CD4-positive, CD25-positive, alpha-beta regulatory T cell (primary cell): ENCODE measurements around the gene PIK3R5. TPM values are rescaled to one million over a fixed set of nuclear protein-coding genes. Genes with fewer than 3 reads are reported as not detected.

Experiments
- ATAC-seq, 2 donors: fragments of 150-1000 bp; cut with Tn5 transposase; one replicate each; pipeline ENCODE4 v1.10.0; 2021; ENCODE audit warnings: low read depth in 2 of 2, moderate number of reproducible peaks in 2 of 2, moderate library complexity in 1 of 2
- DNase-seq, 3 donors: peaks; one replicate each; pipeline versions ENCODE4 v3.0.0 to v3.0.0-alpha.2; 2012 to 2022; ENCODE audit warnings: mixed read lengths in 1 of 3
- H3K27ac ChIP-seq: one replicate; pipeline ENCODE4 v1.7.0; 2013; ENCODE audit warnings: mild to moderate bottlenecking, low read length; ENCODE audit not compliant: insufficient read depth, poor library complexity, severe bottlenecking
- H3K27me3 ChIP-seq: one replicate; pipeline ENCODE4 v1.7.0; 2013; ENCODE audit warnings: low read length; ENCODE audit not compliant: control insufficient read depth, insufficient read depth
- H3K36me3 ChIP-seq: one replicate; pipeline ENCODE4 v1.7.0; 2013; ENCODE audit warnings: mild to moderate bottlenecking, low read length, moderate library complexity; ENCODE audit not compliant: control insufficient read depth, insufficient read depth
- H3K4me1 ChIP-seq: 2 replicates; pipeline ENCODE4 v1.7.0; 2013; ENCODE audit warnings: mild to moderate bottlenecking, low read length; ENCODE audit not compliant: insufficient read depth, control insufficient read depth, poor library complexity, severe bottlenecking
- H3K4me3 ChIP-seq: one replicate; pipeline ENCODE4 v1.7.0; 2013; ENCODE audit warnings: low read depth, mild to moderate bottlenecking, low read length, moderate library complexity
- H3K9me3 ChIP-seq, 2 experiments: 1 replicate in 1 of 2; 2 replicates in 1 of 2; pipeline ENCODE4 v1.7.0; 2013; ENCODE audit warnings: low read length in 2 of 2, mild to moderate bottlenecking in 1 of 2, moderate library complexity in 1 of 2; ENCODE audit not compliant: control insufficient read depth in 2 of 2
- H3K27ac Mint-ChIP-seq, 3 donors: one replicate each; pipeline ENCODE4 v1.8.0; 2020 to 2022; ENCODE audit warnings: mild to moderate bottlenecking in 3 of 3, mixed read lengths in 3 of 3, moderate library complexity in 2 of 3
- H3K27me3 Mint-ChIP-seq: one replicate; pipeline ENCODE4 v1.8.0; 2022; ENCODE audit warnings: mild to moderate bottlenecking, mixed read lengths
- H3K36me3 Mint-ChIP-seq: one replicate; pipeline ENCODE4 v1.8.0; 2020; ENCODE audit warnings: mixed read lengths
- H3K4me1 Mint-ChIP-seq, 4 donors: one replicate each; pipeline ENCODE4 v1.8.0; 2020 to 2022; ENCODE audit warnings: mixed read lengths in 4 of 4, mild to moderate bottlenecking in 1 of 4
- H3K4me3 Mint-ChIP-seq, 4 donors: one replicate each; pipeline ENCODE4 v1.8.0; 2020 to 2022; ENCODE audit warnings: mild to moderate bottlenecking in 4 of 4, mixed read lengths in 4 of 4, moderate library complexity in 3 of 4
- H3K9me3 Mint-ChIP-seq, 7 donors: one replicate each; pipeline ENCODE4 v1.8.0; 2020 to 2022; ENCODE audit warnings: mixed read lengths in 7 of 7, mild to moderate bottlenecking in 3 of 7, moderate library complexity in 2 of 7
- polyA plus RNA-seq, 4 donors: library from polyadenylated mRNA; unstranded; fragments of 300-500 nt; fragmentation: Illumina TruSeq; gene quantifications; one replicate each; pipeline ENCODE4 v1.2.3, GENCODE V29; 2021
- total RNA-seq: library from RNA; stranded (reverse); gene quantifications from one replicate; pipeline ENCODE4 v1.2.3, GENCODE V29; 2022

The PIK3R5 gene
- total and polyA plus RNA-seq, 5 donors from 2014 or later: 34.8 to 275 (median 37.5) TPM

DNA sequence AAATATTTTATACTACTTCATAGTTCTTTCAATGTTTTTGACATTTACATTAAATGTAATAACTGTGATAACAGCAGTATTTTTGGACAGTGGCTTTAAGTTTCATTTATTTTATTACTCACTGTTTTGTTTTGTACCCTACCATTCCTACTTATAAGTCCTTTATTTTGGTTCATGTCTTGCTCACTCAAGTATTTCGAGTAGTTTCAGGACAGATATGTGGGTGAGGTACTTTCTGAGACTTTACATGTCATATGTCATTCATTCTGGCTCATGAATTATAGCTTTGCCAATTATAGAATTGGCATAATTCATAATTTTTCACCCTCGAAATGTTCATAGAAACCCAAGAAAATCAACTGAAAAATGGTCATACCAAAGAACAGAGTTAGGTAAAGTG, 44.4 kb downstream of the PIK3R5 start:
- Mint-ChIP-seq H3K27me3 (no peaks in the 10 kb centered on the region), H3K4me3 (no peak overlapping the region), H3K9me3 (peaks cover 0 to 7% (median 2%) of the 10 kb centered on the region in 7 donors), H3K4me1 (peaks cover 6 to 52% (median 32%) of the 10 kb centered on the region in 4 donors), H3K27ac (no peak overlapping the region), H3K36me3 (peaks cover 35% of the 10 kb centered on the region)
- DNase-seq (no peak), ATAC-seq (no peak)
- Histone ChIP-seq H3K9me3 (peaks cover 3% of the 10 kb centered on the region in 2 experiments), H3K27me3 (no peaks in the 10 kb centered on the region), H3K4me3 (no peak overlapping the region), H3K27ac (no peak overlapping the region), H3K4me1 (peaks cover 15% of the 10 kb centered on the region), H3K36me3 (peaks cover 40% of the 10 kb centered on the region)

DNA sequence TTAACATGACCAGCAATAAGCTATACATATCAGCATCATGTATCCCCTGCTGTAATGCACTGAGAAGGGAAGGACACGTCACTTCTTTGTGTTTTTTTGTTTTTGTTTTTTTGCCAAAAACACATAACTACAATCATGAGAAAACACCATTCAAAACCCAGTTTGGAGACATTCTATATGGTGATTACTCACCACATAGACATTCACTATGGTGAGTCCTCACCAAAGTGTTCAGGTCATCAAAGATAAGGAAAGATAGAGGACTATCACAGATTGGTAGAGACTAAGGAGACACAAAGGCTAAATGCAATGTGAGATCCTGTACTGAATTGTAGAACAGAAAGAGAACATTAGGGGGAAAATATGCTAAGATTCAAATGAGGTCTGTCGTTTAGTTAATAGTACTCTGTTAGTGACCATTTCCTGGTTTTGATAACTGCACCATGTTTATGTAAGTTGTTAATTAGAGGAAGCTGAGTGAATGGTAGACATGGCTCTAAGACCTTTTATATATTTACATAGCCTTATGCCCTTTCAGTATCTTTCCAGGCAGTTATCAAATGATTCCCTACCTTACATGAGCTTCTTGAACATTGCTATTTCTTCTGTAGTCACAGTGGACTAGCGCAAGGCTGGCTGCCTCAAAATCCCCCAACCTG, 46.6 kb downstream of the PIK3R5 start:
- peaks cover 38% of the 10 kb centered on the region for H3K36me3 Mint-ChIP-seq
- ATAC-seq: no peak
- Histone ChIP-seq H3K9me3 (peaks cover 3% of the 10 kb centered on the region in 2 experiments), H3K4me3 (peak overlapping the region; percentile 19), H3K4me1 (peaks cover 8% of the 10 kb centered on the region), H3K27me3 (no peaks in the 10 kb centered on the region), H3K36me3 (peaks cover 56% of the 10 kb centered on the region), H3K27ac (no peak overlapping the region)
- peaks cover 6 to 65% (median 40%) of the 10 kb centered on the region in 4 donors for H3K4me1 Mint-ChIP-seq
- H3K9me3 Mint-ChIP-seq: peaks cover 0 to 7% (median 2%) of the 10 kb centered on the region in 7 donors
- DNase-seq: no peak
- no peaks in the 10 kb centered on the region for H3K27me3 Mint-ChIP-seq
- no peak overlapping the region for H3K4me3 Mint-ChIP-seq
- peak overlapping the region; percentile 6 to 73 (median 21) for H3K27ac Mint-ChIP-seq

DNA sequence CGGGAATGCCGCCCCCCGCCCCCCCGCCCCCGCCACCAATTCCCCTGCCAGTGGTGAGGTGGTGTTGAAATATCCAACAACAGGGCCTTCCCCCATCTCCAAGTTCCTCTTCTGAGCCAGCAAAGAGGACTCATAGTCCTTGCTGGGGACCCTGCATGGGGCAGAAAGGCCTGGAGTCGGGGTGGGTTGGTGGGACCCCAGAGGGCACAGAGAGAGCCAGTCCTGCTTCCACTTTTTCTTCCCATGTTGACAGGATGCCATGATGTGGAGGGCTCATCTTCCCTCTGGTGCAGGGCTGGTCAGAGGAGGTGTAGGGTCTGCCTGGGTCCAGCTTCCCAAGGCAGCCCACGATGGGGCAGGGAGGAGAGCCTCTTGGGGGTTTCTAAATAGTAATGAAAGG, 49.0 kb downstream of the PIK3R5 start:
- H3K9me3 Mint-ChIP-seq: peaks cover 0 to 7% (median 2%) of the 10 kb centered on the region in 7 donors
- ATAC-seq: peak in 1 of 2 donors; percentile 7
- H3K4me1 Mint-ChIP-seq: peaks cover 0 to 54% (median 38%) of the 10 kb centered on the region in 4 donors
- Histone ChIP-seq H3K27ac (no peak overlapping the region), H3K27me3 (no peaks in the 10 kb centered on the region), H3K4me3 (no peak overlapping the region), H3K36me3 (peaks cover 62% of the 10 kb centered on the region), H3K9me3 (peaks cover 3% of the 10 kb centered on the region in 2 experiments), H3K4me1 (peaks cover 5% of the 10 kb centered on the region)
- H3K36me3 Mint-ChIP-seq: peaks cover 40% of the 10 kb centered on the region
- H3K27me3 Mint-ChIP-seq: no peaks in the 10 kb centered on the region
- peak overlapping the region; percentile 26 to 86 (median 52) for H3K27ac Mint-ChIP-seq
- H3K4me3 Mint-ChIP-seq: peak overlapping the region in 1 of 4 donors; percentile 37
- no peak for DNase-seq

DNA sequence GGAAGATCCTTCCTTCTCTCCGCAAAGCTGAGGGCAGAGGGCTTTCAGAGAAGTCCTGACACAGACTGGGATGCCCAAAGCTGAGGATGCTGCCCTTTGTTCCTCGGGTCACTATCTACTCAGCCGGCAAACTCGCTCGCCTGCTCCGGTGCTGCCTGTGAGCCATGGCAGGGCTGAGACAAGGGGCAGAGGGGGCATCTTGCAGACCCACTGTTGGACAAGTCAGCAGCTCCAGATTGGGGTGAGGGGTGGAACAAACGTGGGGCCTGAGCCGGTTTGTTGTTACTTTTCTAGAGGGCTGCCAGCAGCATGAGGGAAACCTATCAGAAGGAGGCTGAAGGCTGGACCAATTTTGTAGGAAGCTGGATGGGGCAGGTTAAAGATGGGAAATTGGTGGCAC, 51.0 kb downstream of the PIK3R5 start:
- H3K4me3 ChIP-seq: no peak overlapping the region
- no peak overlapping the region for H3K27ac ChIP-seq
- H3K9me3 Mint-ChIP-seq: peaks cover 0 to 7% (median 2%) of the 10 kb centered on the region in 7 donors
- H3K36me3 ChIP-seq: peaks cover 78% of the 10 kb centered on the region
- peaks cover 0 to 51% (median 37%) of the 10 kb centered on the region in 4 donors for H3K4me1 Mint-ChIP-seq
- H3K36me3 Mint-ChIP-seq: peaks cover 42% of the 10 kb centered on the region
- peak overlapping the region in 1 of 3 donors; percentile 81 for H3K27ac Mint-ChIP-seq
- ATAC-seq (no peak), DNase-seq (no peak)
- H3K4me3 Mint-ChIP-seq: peak overlapping the region in 1 of 4 donors; percentile 21
- H3K27me3 ChIP-seq: no peaks in the 10 kb centered on the region
- H3K9me3 ChIP-seq: peaks cover 3% of the 10 kb centered on the region in 2 experiments
- no peaks in the 10 kb centered on the region for H3K27me3 Mint-ChIP-seq
- H3K4me1 ChIP-seq: peaks cover 5% of the 10 kb centered on the region

DNA sequence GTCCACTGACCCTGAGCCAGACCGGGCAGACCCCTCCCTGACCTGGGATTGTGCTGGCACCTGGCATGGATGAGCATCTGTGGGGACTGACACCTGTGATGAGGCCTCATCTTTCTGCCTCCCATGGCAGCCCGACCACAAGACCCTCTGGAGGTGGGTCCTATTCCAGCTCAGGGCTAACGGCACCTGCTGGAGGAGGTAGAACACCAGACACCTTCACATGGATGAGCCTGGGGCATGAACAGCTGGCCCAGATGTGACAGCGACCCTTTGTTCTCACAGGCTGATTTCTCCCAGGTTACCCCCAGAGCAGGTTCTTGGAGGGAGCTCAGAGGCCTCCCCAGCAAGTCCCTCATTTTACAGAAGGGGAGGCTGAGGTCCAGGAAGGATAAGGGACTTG, 51.6 kb downstream of the PIK3R5 start:
- Mint-ChIP-seq H3K27me3 (no peaks in the 10 kb centered on the region), H3K36me3 (peaks cover 37% of the 10 kb centered on the region), H3K4me3 (no peak overlapping the region), H3K9me3 (peaks cover 0 to 3% (median 2%) of the 10 kb centered on the region in 7 donors), H3K27ac (no peak overlapping the region), H3K4me1 (peaks cover 0 to 44% (median 31%) of the 10 kb centered on the region in 4 donors)
- Histone ChIP-seq H3K36me3 (peaks cover 78% of the 10 kb centered on the region), H3K27me3 (no peaks in the 10 kb centered on the region), H3K27ac (no peak overlapping the region), H3K4me3 (no peak overlapping the region), H3K4me1 (peaks cover 5% of the 10 kb centered on the region), H3K9me3 (peaks cover 3% of the 10 kb centered on the region in 2 experiments)
- ATAC-seq (no peak), DNase-seq (no peak)

DNA sequence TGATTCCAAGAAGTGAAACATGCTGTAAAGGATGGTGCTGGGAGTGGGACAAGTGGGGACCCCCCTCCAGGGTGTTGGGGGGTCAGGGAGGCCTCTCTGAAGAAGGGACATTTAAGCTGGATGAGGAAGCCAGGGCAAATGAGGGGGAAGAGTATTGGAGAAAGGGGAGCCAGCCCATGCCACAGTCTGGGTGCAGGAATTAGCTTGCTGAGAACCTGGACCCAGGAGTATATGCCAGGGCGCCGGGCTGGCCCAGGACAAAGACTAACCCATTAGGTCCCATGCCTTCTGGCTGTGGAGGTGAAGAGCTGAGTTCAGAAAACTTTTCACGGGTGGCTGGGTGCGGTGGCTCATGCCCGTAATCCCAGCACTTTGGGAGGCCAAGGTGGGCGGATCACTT, 52.4 kb downstream of the PIK3R5 start:
- no peaks in the 10 kb centered on the region for H3K27me3 ChIP-seq
- peaks cover 0 to 2% (median 0%) of the 10 kb centered on the region in 7 donors for H3K9me3 Mint-ChIP-seq
- no peaks in the 10 kb centered on the region for H3K27me3 Mint-ChIP-seq
- H3K27ac Mint-ChIP-seq: peak overlapping the region in 2 of 3 donors; percentile 26 to 54
- no peak overlapping the region for H3K27ac ChIP-seq
- peaks cover 42% of the 10 kb centered on the region for H3K36me3 Mint-ChIP-seq
- no peak overlapping the region for H3K4me3 ChIP-seq
- ATAC-seq (no peak), DNase-seq (no peak)
- H3K9me3 ChIP-seq: peaks cover 3% of the 10 kb centered on the region in 2 experiments
- peak overlapping the region in 1 of 4 donors; percentile 33 for H3K4me3 Mint-ChIP-seq
- peaks cover 5% of the 10 kb centered on the region for H3K4me1 ChIP-seq
- peaks cover 82% of the 10 kb centered on the region for H3K36me3 ChIP-seq
- H3K4me1 Mint-ChIP-seq: peaks cover 2 to 43% (median 27%) of the 10 kb centered on the region in 4 donors

DNA sequence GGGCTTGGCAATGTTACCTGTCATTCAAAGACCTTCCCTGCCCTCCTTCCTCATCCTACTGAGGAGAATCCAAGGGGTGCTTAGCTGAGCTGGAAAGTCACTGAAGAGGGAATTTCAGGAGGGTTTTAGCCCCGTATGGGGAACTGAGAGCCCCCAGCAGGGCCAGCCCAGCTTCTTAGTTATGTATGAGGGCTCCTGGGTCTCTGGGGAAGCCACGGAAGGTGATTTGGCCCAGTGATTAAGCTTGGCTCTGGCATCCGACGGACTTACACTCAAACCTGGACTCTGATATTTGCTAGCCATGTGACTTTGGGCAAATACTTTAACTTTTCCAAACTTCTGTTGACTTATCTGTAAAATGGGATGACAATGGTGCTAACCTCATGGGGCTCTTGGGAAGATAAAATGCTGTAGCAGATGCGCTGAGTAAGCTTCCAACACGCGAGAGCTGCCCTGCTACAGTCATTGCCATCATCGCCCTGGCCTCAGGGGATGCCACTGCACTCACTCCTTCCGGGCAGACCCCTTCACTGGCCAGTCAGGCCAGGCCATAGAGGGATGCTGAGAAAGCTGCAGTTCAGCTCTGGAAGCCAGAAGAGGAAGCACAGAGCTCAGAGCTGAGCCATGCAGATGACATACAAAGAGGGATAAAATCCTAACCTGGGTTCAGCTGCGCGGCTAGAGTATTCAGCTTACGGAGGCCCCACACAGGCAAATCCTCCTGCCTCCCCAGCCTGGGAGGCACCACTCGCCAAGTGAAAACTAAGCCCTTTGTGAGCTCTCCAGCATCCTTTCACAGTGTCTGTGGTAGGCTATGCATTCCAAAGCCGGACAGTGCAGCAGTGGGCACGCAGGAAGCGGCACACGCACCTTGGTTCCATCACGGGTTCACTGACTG, 53.2 kb downstream of the PIK3R5 start:
- Mint-ChIP-seq H3K9me3 (peaks cover 0 to 2% (median 0%) of the 10 kb centered on the region in 7 donors), H3K4me3 (no peak overlapping the region), H3K27me3 (no peaks in the 10 kb centered on the region), H3K27ac (peak overlapping the region; percentile 26 to 65 (median 54)), H3K36me3 (peaks cover 42% of the 10 kb centered on the region), H3K4me1 (peaks cover 5 to 41% (median 25%) of the 10 kb centered on the region in 4 donors)
- no peak overlapping the region for H3K4me3 ChIP-seq
- no peaks in the 10 kb centered on the region for H3K27me3 ChIP-seq
- no peak overlapping the region for H3K27ac ChIP-seq
- no peak for ATAC-seq
- no peak for DNase-seq
- H3K9me3 ChIP-seq: no peaks in the 10 kb centered on the region
- H3K36me3 ChIP-seq: peaks cover 84% of the 10 kb centered on the region
- H3K4me1 ChIP-seq: peaks cover 5% of the 10 kb centered on the region
